Osteoblast (primary cell): ENCODE results near the gene ADAMTSL1. TPM values are rescaled to one million over a fixed set of nuclear protein-coding genes. Genes with fewer than 3 reads are reported as not detected.

Experiments used
- DNase-seq: peaks from one replicate; pipeline ENCODE4 v3.0.0; 2011; ENCODE audit warnings: low spot score, mixed read lengths; ENCODE audit not compliant: insufficient read length; ENCODE audit errors: missing footprints
- H2AFZ ChIP-seq: 2 replicates; pipeline ENCODE4 v1.6.0; 2011; ENCODE audit warnings: mild to moderate bottlenecking, low read length
- H3K27ac ChIP-seq: 2 replicates; pipeline ENCODE4 v1.5.1; 2011; ENCODE audit warnings: mild to moderate bottlenecking, low read depth, low read length, moderate library complexity
- H3K27me3 ChIP-seq: 2 replicates; pipeline ENCODE4 v1.6.0; 2012; ENCODE audit warnings: mild to moderate bottlenecking, control low read depth, inconsistent platforms, low read length, moderate library complexity; ENCODE audit not compliant: insufficient read depth
- H3K36me3 ChIP-seq: 2 replicates; pipeline ENCODE4 v1.5.1; 2011; ENCODE audit warnings: mild to moderate bottlenecking, low read length, control low read depth, moderate library complexity; ENCODE audit not compliant: insufficient read depth
- H3K4me1 ChIP-seq: 2 replicates; pipeline ENCODE4 v1.5.1; 2011; ENCODE audit warnings: mild to moderate bottlenecking, low read length, control low read depth, moderate library complexity; ENCODE audit not compliant: insufficient read depth
- H3K4me2 ChIP-seq: 2 replicates; pipeline ENCODE4 v1.6.0; 2011; ENCODE audit warnings: mild to moderate bottlenecking, low read length; ENCODE audit not compliant: insufficient read depth
- H3K4me3 ChIP-seq: fragments of 200-600 bp; sonication (generic); 3 replicates; pipeline ENCODE4 v1.5.1; 2012; ENCODE audit warnings: mild to moderate bottlenecking, low read length, inconsistent platforms; ENCODE audit not compliant: insufficient read depth
- H3K79me2 ChIP-seq: 2 replicates; pipeline ENCODE4 v1.6.0; 2012; ENCODE audit warnings: mild to moderate bottlenecking, low read length, control low read depth, inconsistent platforms; ENCODE audit not compliant: insufficient read depth
- H3K9me3 ChIP-seq: 2 replicates; pipeline ENCODE4 v1.5.1; 2011; ENCODE audit warnings: low read depth, low read length, control low read depth
- H4K20me1 ChIP-seq: 2 replicates; pipeline ENCODE4 v1.6.0; 2012; ENCODE audit warnings: mild to moderate bottlenecking, low read length, control low read depth; ENCODE audit not compliant: insufficient read depth
- total RNA-seq: library from RNA; depleted of rRNA; stranded (reverse); fragments of >200 nt; gene quantifications from 2 replicates; pipeline ENCODE4 v1.2.3, GENCODE V29; 2012
- TF ChIP-seq, protein P1 (sequence below): IDR thresholded peaks from 2 replicates; pipeline ENCODE4 v1.5.1; 2011; ENCODE audit warnings: mild to moderate bottlenecking, low read depth, low read length, moderate library complexity; ENCODE audit errors: extremely low read depth

The ADAMTSL1 gene, protein sequence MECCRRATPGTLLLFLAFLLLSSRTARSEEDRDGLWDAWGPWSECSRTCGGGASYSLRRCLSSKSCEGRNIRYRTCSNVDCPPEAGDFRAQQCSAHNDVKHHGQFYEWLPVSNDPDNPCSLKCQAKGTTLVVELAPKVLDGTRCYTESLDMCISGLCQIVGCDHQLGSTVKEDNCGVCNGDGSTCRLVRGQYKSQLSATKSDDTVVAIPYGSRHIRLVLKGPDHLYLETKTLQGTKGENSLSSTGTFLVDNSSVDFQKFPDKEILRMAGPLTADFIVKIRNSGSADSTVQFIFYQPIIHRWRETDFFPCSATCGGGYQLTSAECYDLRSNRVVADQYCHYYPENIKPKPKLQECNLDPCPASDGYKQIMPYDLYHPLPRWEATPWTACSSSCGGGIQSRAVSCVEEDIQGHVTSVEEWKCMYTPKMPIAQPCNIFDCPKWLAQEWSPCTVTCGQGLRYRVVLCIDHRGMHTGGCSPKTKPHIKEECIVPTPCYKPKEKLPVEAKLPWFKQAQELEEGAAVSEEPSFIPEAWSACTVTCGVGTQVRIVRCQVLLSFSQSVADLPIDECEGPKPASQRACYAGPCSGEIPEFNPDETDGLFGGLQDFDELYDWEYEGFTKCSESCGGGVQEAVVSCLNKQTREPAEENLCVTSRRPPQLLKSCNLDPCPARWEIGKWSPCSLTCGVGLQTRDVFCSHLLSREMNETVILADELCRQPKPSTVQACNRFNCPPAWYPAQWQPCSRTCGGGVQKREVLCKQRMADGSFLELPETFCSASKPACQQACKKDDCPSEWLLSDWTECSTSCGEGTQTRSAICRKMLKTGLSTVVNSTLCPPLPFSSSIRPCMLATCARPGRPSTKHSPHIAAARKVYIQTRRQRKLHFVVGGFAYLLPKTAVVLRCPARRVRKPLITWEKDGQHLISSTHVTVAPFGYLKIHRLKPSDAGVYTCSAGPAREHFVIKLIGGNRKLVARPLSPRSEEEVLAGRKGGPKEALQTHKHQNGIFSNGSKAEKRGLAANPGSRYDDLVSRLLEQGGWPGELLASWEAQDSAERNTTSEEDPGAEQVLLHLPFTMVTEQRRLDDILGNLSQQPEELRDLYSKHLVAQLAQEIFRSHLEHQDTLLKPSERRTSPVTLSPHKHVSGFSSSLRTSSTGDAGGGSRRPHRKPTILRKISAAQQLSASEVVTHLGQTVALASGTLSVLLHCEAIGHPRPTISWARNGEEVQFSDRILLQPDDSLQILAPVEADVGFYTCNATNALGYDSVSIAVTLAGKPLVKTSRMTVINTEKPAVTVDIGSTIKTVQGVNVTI (N-terminal part only)
- total RNA-seq = 54.3 and 70.1 TPM in 2 replicates

GRCh38 chr9:18473652-18474279, at the start of gene ADAMTSL1:
Gene ADAMTSL1 (plus strand): TSS chr9:18474153. CDS start chr9:18474233, 80 bp downstream.
- H3K79me2 ChIP-seq = peaks cover 48% of the 10 kb centered on the region
- H3K27me3 ChIP-seq = no peaks in the 10 kb centered on the region
- H3K4me2 ChIP-seq = peak within 1 kb of the TSS; percentile 89
- peak within 1 kb of the TSS; percentile 61 for H2AFZ ChIP-seq
- no peaks in the 10 kb centered on the region for H4K20me1 ChIP-seq
- H3K4me1 ChIP-seq = peaks cover 48% of the 10 kb centered on the region
- TF ChIP-seq, protein P1, sequence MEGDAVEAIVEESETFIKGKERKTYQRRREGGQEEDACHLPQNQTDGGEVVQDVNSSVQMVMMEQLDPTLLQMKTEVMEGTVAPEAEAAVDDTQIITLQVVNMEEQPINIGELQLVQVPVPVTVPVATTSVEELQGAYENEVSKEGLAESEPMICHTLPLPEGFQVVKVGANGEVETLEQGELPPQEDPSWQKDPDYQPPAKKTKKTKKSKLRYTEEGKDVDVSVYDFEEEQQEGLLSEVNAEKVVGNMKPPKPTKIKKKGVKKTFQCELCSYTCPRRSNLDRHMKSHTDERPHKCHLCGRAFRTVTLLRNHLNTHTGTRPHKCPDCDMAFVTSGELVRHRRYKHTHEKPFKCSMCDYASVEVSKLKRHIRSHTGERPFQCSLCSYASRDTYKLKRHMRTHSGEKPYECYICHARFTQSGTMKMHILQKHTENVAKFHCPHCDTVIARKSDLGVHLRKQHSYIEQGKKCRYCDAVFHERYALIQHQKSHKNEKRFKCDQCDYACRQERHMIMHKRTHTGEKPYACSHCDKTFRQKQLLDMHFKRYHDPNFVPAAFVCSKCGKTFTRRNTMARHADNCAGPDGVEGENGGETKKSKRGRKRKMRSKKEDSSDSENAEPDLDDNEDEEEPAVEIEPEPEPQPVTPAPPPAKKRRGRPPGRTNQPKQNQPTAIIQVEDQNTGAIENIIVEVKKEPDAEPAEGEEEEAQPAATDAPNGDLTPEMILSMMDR = no peak
- H3K9me3 ChIP-seq = peaks cover 2% of the 10 kb centered on the region
- DNase-seq = no peak
- peaks cover 8% of the 10 kb centered on the region for H3K36me3 ChIP-seq
- H3K27ac ChIP-seq = peak within 1 kb of the TSS; percentile 99
- peak within 1 kb of the TSS; percentile 86 for H3K4me3 ChIP-seq

DNA sequence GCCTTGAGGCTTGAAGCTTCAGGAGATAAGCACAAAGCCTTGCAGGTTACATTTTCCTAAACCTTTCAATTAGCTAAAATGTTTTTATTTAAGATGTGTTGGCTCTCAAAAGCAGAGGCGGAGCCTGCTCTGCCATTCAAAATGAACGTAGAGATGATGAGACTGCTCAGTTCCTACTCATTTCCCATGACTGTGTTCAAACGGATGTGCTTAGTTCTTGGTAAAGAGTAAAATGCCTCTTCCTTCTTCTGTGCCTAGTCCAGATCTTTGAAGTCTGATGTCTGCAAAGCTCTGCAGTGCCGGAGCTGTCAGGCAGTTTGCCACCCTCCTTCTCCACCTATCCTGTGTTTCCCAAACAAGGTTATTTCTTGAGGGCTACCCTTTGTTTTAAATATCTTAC, 46.3 kb upstream of the ADAMTSL1 start:
- no peaks in the 10 kb centered on the region for H3K27me3 ChIP-seq
- no peaks in the 10 kb centered on the region for H3K36me3 ChIP-seq
- H3K9me3 ChIP-seq = no peaks in the 10 kb centered on the region
- peak overlapping the region; percentile 49 for H2AFZ ChIP-seq
- H3K4me3 ChIP-seq = no peak overlapping the region
- H3K79me2 ChIP-seq = no peaks in the 10 kb centered on the region
- H3K4me1 ChIP-seq = peaks cover 48% of the 10 kb centered on the region
- no peak overlapping the region for H3K4me2 ChIP-seq
- TF ChIP-seq, protein P1 = no peak
- peak overlapping the region; percentile 77 for H3K27ac ChIP-seq
- DNase-seq = no peak
- H4K20me1 ChIP-seq = no peaks in the 10 kb centered on the region

DNA sequence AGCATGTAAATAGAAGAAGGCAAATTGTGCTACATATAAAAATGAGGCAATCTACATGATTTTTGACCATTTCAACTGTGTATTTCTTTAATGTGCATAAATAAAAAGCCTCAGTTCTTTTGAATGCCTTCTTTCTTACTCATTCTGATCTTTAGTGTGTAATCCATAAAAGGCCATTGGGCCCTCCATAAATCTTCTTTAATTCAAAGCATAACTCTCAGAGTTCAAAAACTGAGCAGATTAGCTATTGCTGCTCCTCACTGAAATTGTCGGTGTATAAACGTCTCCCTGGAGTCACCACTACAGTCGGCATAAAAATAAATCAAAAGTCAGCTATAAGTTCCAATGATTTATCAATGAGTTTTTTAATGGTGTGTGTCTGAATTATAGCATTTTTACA, 45.3 kb upstream of the ADAMTSL1 start:
- H3K4me1 ChIP-seq = peaks cover 48% of the 10 kb centered on the region
- H2AFZ ChIP-seq = no peak overlapping the region
- H3K79me2 ChIP-seq = no peaks in the 10 kb centered on the region
- H3K9me3 ChIP-seq = no peaks in the 10 kb centered on the region
- H3K4me3 ChIP-seq = no peak overlapping the region
- peak overlapping the region; percentile 77 for H3K27ac ChIP-seq
- H3K27me3 ChIP-seq = no peaks in the 10 kb centered on the region
- no peak for DNase-seq
- H3K4me2 ChIP-seq = peak overlapping the region; percentile 18
- H4K20me1 ChIP-seq = no peaks in the 10 kb centered on the region
- TF ChIP-seq, protein P1 = no peak
- no peaks in the 10 kb centered on the region for H3K36me3 ChIP-seq
